Thoracic aorta (tissue), 2 donors: ENCODE data around the gene CRHR2. TPM values are rescaled to one million over a fixed set of nuclear protein-coding genes. Genes with fewer than 3 reads are reported as not detected.

ENCODE experiments used
- ATAC-seq: fragments of 150-250 bp; one replicate; pipeline ENCODE4 v1.8.0; 2017; ENCODE audit warnings: low read depth; ENCODE audit not compliant: insufficient number of reproducible peaks, low FRiP score
- DNase-seq: peaks from one replicate; pipeline ENCODE4 v3.0.0-alpha.2; 2020; ENCODE audit warnings: low spot score
- H3K27ac ChIP-seq, 2 donors: fragments of 200-600 bp; sonication (generic); 1 replicate in 1 of 2; 2 replicates in 1 of 2; pipeline ENCODE4 v1.5.1; 2016; ENCODE audit warnings: mild to moderate bottlenecking in 2 of 2, moderate library complexity in 2 of 2
- H3K27me3 ChIP-seq: fragments of 200-600 bp; sonication (generic); replicated peaks from 2 replicates; pipeline ENCODE4 v1.6.0; 2016; ENCODE audit warnings: mild to moderate bottlenecking; ENCODE audit not compliant: insufficient read depth
- H3K36me3 ChIP-seq: fragments of 200-600 bp; sonication (generic); one replicate; pipeline ENCODE4 v1.5.1; 2016
- H3K4me1 ChIP-seq, 2 donors: fragments of 200-600 bp; sonication (generic); 1 replicate in 1 of 2; 2 replicates in 1 of 2; pipeline versions ENCODE4 v1.5.1 to v1.6.0; 2016; ENCODE audit warnings: low read depth in 2 of 2, mild to moderate bottlenecking in 1 of 2; ENCODE audit not compliant: control insufficient read depth in 1 of 2
- H3K4me3 ChIP-seq: fragments of 200-600 bp; sonication (generic); 2 replicates; pipeline ENCODE4 v1.5.1; 2016; ENCODE audit warnings: mild to moderate bottlenecking
- H3K9me3 ChIP-seq: fragments of 200-600 bp; sonication (generic); 2 replicates; pipeline ENCODE4 v1.5.1; 2016
- total RNA-seq, 2 donors: library from RNA; depleted of rRNA; stranded (reverse); fragments of >200 nt; gene quantifications; one replicate each; pipeline versions ENCODE4 v1.1.0 to v1.2.3, GENCODE V29; 2016
- TF ChIP-seq, protein P1 (sequence below): fragments of 200-600 bp; sonication (generic); IDR thresholded peaks from one replicate; pipeline ENCODE4 v1.5.1; 2019; ENCODE audit warnings: antibody characterized with exemption

Gene CRHR2
- total RNA-seq, 2 donors from 2014 or later: 0.21 TPM; not detected in 1

DNA sequence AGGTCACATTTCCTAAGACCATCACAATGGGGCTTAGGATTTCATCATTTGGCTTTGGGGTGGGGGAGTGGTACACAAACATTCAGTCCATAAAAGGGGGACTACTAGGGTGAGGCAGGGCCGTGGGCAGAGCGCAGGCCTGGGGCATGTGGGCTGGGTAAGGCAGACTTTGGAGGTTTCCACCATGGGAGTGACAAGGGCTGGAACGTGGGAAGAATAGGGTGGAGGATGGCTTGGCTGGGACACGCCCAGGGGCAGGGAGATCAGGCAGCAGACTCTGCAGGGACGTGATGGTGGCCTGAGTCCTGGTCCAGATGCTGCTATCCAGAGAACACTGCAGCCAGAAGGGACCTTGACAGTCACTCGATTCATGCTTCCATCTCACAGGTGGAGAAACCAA lies 24.7 kb upstream of the CRHR2 start:
- TF ChIP-seq, protein P1, sequence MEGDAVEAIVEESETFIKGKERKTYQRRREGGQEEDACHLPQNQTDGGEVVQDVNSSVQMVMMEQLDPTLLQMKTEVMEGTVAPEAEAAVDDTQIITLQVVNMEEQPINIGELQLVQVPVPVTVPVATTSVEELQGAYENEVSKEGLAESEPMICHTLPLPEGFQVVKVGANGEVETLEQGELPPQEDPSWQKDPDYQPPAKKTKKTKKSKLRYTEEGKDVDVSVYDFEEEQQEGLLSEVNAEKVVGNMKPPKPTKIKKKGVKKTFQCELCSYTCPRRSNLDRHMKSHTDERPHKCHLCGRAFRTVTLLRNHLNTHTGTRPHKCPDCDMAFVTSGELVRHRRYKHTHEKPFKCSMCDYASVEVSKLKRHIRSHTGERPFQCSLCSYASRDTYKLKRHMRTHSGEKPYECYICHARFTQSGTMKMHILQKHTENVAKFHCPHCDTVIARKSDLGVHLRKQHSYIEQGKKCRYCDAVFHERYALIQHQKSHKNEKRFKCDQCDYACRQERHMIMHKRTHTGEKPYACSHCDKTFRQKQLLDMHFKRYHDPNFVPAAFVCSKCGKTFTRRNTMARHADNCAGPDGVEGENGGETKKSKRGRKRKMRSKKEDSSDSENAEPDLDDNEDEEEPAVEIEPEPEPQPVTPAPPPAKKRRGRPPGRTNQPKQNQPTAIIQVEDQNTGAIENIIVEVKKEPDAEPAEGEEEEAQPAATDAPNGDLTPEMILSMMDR: no peak
- Histone ChIP-seq H3K4me3 (no peak overlapping the region), H3K27ac (no peak overlapping the region), H3K4me1 (no peaks in the 10 kb centered on the region), H3K27me3 (no peaks in the 10 kb centered on the region), H3K9me3 (no peaks in the 10 kb centered on the region), H3K36me3 (no peaks in the 10 kb centered on the region)
- ATAC-seq (no peak), DNase-seq (no peak)

DNA sequence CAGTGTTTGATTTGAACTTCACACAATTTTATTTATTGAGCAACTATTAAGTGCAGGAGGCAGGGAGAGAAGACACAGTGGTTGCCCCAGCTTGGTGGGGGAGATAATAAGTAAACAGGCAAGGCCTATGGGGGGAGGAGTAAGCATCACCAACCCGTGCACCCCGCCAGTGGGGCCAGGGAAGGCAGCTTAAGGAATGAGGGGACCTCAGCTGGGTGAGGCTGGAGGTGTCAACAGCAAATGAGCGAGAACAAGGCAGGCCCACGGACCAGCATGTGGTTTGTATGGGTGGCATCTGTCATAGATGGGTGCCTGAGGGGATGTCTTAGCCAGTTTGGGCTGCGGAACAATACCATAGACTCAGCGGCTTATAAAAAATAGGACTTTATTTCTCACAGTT lies 24.1 kb upstream of the CRHR2 start:
- no peaks in the 10 kb centered on the region for H3K27me3 ChIP-seq
- no peak overlapping the region for H3K27ac ChIP-seq
- no peak for DNase-seq
- ATAC-seq: no peak
- no peak overlapping the region for H3K4me3 ChIP-seq
- no peaks in the 10 kb centered on the region for H3K4me1 ChIP-seq
- TF ChIP-seq, protein P1: no peak
- no peaks in the 10 kb centered on the region for H3K36me3 ChIP-seq
- H3K9me3 ChIP-seq: no peaks in the 10 kb centered on the region

DNA sequence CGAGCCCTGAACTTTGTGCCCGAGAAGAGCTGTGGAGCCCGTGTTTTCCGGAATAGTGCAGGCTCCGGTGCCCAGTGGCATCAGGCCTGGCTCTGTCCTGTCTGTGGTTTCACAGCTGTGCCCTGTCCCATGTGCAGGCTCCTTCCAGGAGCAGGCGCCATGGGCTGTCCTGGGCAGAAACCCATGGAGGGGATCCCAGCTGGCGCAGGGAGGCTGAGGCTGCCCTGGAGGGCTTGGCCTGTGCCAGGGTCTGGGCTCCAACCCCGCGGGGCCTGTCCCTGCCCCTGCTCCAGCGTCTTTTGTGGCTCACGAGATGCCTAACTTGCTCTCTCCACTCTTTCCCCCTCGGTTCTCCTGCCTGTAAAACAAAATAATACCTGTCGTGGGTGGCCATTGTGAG lies 23.3 kb upstream of the CRHR2 start:
- Histone ChIP-seq H3K27me3 (no peaks in the 10 kb centered on the region), H3K9me3 (no peaks in the 10 kb centered on the region), H3K4me3 (no peak overlapping the region), H3K27ac (no peak overlapping the region), H3K36me3 (no peaks in the 10 kb centered on the region), H3K4me1 (no peaks in the 10 kb centered on the region)
- TF ChIP-seq, protein P1: no peak
- DNase-seq (no peak), ATAC-seq (no peak)

DNA sequence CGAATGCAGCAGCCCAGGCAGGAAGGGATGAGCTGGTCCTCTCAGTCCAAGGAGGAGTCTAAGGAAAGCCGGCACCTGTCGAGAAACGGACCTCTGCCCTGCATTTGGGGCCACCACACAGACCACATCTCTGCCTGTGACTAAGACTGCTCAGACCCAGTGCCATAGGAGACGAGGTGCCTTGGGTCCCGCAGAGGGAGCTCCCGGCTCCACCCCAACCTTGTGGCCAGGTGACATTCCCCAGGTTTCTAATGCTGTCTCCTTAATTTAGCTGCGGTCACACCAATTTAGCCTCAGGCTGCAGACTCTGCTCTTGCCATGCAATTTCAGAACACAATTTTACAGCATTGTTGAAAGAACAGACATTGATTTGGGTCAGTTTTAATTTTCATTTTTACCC lies 22.8 kb upstream of the CRHR2 start:
- no peaks in the 10 kb centered on the region for H3K4me1 ChIP-seq
- H3K9me3 ChIP-seq: no peaks in the 10 kb centered on the region
- no peak for ATAC-seq
- H3K27ac ChIP-seq: no peak overlapping the region
- H3K27me3 ChIP-seq: no peaks in the 10 kb centered on the region
- DNase-seq: no peak
- H3K36me3 ChIP-seq: no peaks in the 10 kb centered on the region
- TF ChIP-seq, protein P1: no peak
- H3K4me3 ChIP-seq: no peak overlapping the region

DNA sequence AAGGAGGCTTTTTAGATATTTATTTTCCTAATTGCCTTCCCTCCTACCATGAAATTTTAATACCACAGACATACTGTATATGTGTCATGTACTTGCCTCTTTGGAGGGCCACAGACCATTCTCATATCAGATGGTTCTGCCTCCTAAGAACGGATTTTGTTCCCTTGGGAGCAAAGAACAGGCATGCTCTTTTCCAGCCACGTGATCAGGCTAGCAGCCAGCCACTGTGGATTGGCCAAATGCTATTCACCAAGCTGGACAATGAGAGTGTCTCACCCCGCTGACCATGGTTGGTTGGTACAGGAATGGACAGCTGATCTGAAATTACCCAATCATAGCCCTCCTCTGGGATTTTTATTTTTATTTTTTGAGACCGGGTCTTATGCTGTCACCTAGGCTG lies 21.5 kb upstream of the CRHR2 start:
- H3K27ac ChIP-seq: no peak overlapping the region
- no peak for ATAC-seq
- H3K36me3 ChIP-seq: no peaks in the 10 kb centered on the region
- no peak overlapping the region for H3K4me3 ChIP-seq
- H3K9me3 ChIP-seq: no peaks in the 10 kb centered on the region
- no peaks in the 10 kb centered on the region for H3K4me1 ChIP-seq
- TF ChIP-seq, protein P1: no peak
- DNase-seq: no peak
- H3K27me3 ChIP-seq: no peaks in the 10 kb centered on the region
